Loucy (cell line): Measurements from ENCODE around the gene OR5AR1.

ENCODE experiments used
- H2AFZ ChIP-seq: fragments of 200-600 bp; sonication (generic); 2 replicates; pipeline ENCODE4 v1.6.0; 2016; ENCODE audit warnings: antibody characterized with exemption, mild to moderate bottlenecking, low read length, moderate library complexity
- H3F3A ChIP-seq: fragments of 200-600 bp; 2 replicates; pipeline ENCODE4 v1.6.0; 2016; ENCODE audit warnings: antibody characterized with exemption, low read depth, mild to moderate bottlenecking
- H3K27me3 ChIP-seq: fragments of 200-600 bp; sonication (generic); 2 replicates; pipeline ENCODE4 v1.6.1; 2014; ENCODE audit warnings: low read length, mild to moderate bottlenecking; ENCODE audit not compliant: insufficient read depth, poor library complexity, severe bottlenecking
- H3K36me3 ChIP-seq: fragments of 200-600 bp; sonication (generic); 2 replicates; pipeline ENCODE4 v1.6.1; 2016; ENCODE audit warnings: low read length; ENCODE audit not compliant: insufficient read depth
- H3K4me1 ChIP-seq: fragments of 200-600 bp; sonication (generic); 2 replicates; pipeline ENCODE4 v1.5.1; 2014; ENCODE audit warnings: low read length, mild to moderate bottlenecking; ENCODE audit not compliant: insufficient read depth, poor library complexity, severe bottlenecking
- H3K4me2 ChIP-seq: fragments of 200-600 bp; sonication (generic); 2 replicates; pipeline ENCODE4 v1.6.0; 2014; ENCODE audit warnings: antibody characterized with exemption, low read length, low read depth, mild to moderate bottlenecking; ENCODE audit not compliant: poor library complexity, severe bottlenecking
- H3K4me3 ChIP-seq: fragments of 200-600 bp; sonication (generic); 2 replicates; pipeline ENCODE4 v1.5.1; 2014; ENCODE audit warnings: low read length, mild to moderate bottlenecking, mixed read lengths; ENCODE audit not compliant: poor library complexity, severe bottlenecking
- H3K79me2 ChIP-seq: fragments of 200-600 bp; sonication (generic); 2 replicates; pipeline ENCODE4 v1.6.1; 2014; ENCODE audit warnings: low read length; ENCODE audit not compliant: insufficient read depth
- H3K9ac ChIP-seq: fragments of 200-600 bp; sonication (generic); 2 replicates; pipeline ENCODE4 v1.6.0; 2014; ENCODE audit warnings: mild to moderate bottlenecking, low read depth, low read length, moderate library complexity; ENCODE audit not compliant: poor library complexity, severe bottlenecking
- H3K9me2 ChIP-seq: fragments of 200-600 bp; sonication (generic); replicated peaks from 2 replicates; pipeline ENCODE4 v1.6.1; 2016; ENCODE audit warnings: low read depth, low read length, mixed read lengths
- H3K9me3 ChIP-seq: fragments of 200-600 bp; sonication (generic); 2 replicates; pipeline ENCODE4 v1.6.1; 2014; ENCODE audit warnings: mild to moderate bottlenecking, antibody characterized with exemption, low read length, low read depth; ENCODE audit not compliant: insufficient read depth
- H4K20me1 ChIP-seq: fragments of 200-600 bp; sonication (generic); 2 replicates; pipeline ENCODE4 v1.6.0; 2014; ENCODE audit warnings: antibody characterized with exemption, low read length, mild to moderate bottlenecking; ENCODE audit not compliant: insufficient read depth, poor library complexity, severe bottlenecking
- CTCF ChIP-seq: fragments of 200-600 bp; sonication (generic); conservative IDR thresholded peaks from 2 replicates; pipeline ENCODE4 v1.5.1; 2014; ENCODE audit warnings: mild to moderate bottlenecking, antibody characterized with exemption, low read length
- EZH2phosphoT487 ChIP-seq: fragments of 200-600 bp; IDR thresholded peaks from 2 replicates; pipeline ENCODE4 v1.6.1; 2018; ENCODE audit warnings: antibody characterized with exemption, mild to moderate bottlenecking, moderate library complexity, borderline replicate concordance

Gene OR5AR1

GRCh38 chr11:56632329-56632728 lies 31.2 kb upstream of the OR5AR1 start:
- H3K9ac ChIP-seq = no peak overlapping the region
- H3K79me2 ChIP-seq = no peaks in the 10 kb centered on the region
- H3K4me1 ChIP-seq = no peaks in the 10 kb centered on the region
- H2AFZ ChIP-seq = no peak overlapping the region
- H4K20me1 ChIP-seq = no peaks in the 10 kb centered on the region
- TF ChIP-seq EZH2phosphoT487 (no peak), CTCF (no peak)
- no peak overlapping the region for H3K4me2 ChIP-seq
- no peaks in the 10 kb centered on the region for H3K36me3 ChIP-seq
- no peaks in the 10 kb centered on the region for H3K27me3 ChIP-seq
- H3K4me3 ChIP-seq = no peak overlapping the region
- no peaks in the 10 kb centered on the region for H3F3A ChIP-seq
- H3K9me3 ChIP-seq = no peaks in the 10 kb centered on the region
- no peaks in the 10 kb centered on the region for H3K9me2 ChIP-seq

- H3K79me2 ChIP-seq = no peaks in the 10 kb centered on the region
- no peak overlapping the region for H2AFZ ChIP-seq
- no peaks in the 10 kb centered on the region for H3K4me1 ChIP-seq
- no peak overlapping the region for H3K4me3 ChIP-seq
- no peaks in the 10 kb centered on the region for H3K27me3 ChIP-seq
- no peak for TF ChIP-seq CTCF
- no peak for TF ChIP-seq EZH2phosphoT487
- no peaks in the 10 kb centered on the region for H3K9me3 ChIP-seq
- no peak overlapping the region for H3K9ac ChIP-seq
- H3K9me2 ChIP-seq = no peaks in the 10 kb centered on the region
- H3F3A ChIP-seq = no peaks in the 10 kb centered on the region
- no peak overlapping the region for H3K4me2 ChIP-seq
- no peaks in the 10 kb centered on the region for H4K20me1 ChIP-seq
- H3K36me3 ChIP-seq = no peaks in the 10 kb centered on the region
Measured at GRCh38 chr11:56636861-56637260, 26.6 kb upstream of the OR5AR1 start.

- Histone ChIP-seq H2AFZ (no peak overlapping the region), H3K4me1 (no peaks in the 10 kb centered on the region), H3K4me3 (no peak overlapping the region), H3K9me3 (no peaks in the 10 kb centered on the region), H3K79me2 (no peaks in the 10 kb centered on the region), H4K20me1 (no peaks in the 10 kb centered on the region), H3K9me2 (no peaks in the 10 kb centered on the region), H3K27me3 (no peaks in the 10 kb centered on the region), H3K36me3 (no peaks in the 10 kb centered on the region), H3K4me2 (no peak overlapping the region), H3F3A (no peaks in the 10 kb centered on the region), H3K9ac (no peak overlapping the region)
- TF ChIP-seq CTCF = no peak
Measured at GRCh38 chr11:56637500-56637899, 26.0 kb upstream of the OR5AR1 start.
